Subcutaneous adipose tissue (tissue), 4 donors: ENCODE measurements around the gene IL1RAPL2. TPM values are rescaled to one million over a fixed set of nuclear protein-coding genes. Genes with fewer than 3 reads are reported as not detected.

Source experiments
- total RNA-seq, 4 donors: library from RNA; depleted of rRNA; stranded (reverse); fragments of >200 nt; gene quantifications; one replicate each; pipeline ENCODE4 v1.1.0, GENCODE V29; 2016
- TF ChIP-seq, protein P1 (sequence below): fragments of 450-650 bp; IDR thresholded peaks from one replicate; pipeline ENCODE4 v1.5.1; 2016; ENCODE audit warnings: low read depth, mild to moderate bottlenecking, control low read depth, antibody characterized with exemption, moderate library complexity

Gene IL1RAPL2
- total RNA-seq, 4 donors from 2014 or later, result 0.17 TPM; not detected in 3

DNA sequence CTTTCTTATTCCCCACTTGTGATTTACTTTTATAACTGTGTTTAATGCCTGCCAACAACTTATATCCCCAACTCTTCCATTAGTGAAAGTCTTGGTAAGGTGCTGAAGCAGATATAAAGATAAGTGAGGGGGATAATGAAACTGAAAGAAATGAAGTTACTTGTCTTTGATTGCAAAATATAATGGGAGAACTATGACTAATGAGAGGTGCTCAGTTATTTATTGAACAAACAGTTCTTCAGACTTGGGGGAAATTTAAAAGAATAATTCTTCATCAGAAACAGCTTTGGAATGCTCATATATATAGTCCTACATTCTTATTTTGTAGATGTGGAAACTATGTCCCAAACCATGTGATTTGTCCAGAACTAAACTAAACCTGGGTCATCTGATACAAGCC is 441.0 kb downstream of the IL1RAPL2 start:
- TF ChIP-seq, protein P1, sequence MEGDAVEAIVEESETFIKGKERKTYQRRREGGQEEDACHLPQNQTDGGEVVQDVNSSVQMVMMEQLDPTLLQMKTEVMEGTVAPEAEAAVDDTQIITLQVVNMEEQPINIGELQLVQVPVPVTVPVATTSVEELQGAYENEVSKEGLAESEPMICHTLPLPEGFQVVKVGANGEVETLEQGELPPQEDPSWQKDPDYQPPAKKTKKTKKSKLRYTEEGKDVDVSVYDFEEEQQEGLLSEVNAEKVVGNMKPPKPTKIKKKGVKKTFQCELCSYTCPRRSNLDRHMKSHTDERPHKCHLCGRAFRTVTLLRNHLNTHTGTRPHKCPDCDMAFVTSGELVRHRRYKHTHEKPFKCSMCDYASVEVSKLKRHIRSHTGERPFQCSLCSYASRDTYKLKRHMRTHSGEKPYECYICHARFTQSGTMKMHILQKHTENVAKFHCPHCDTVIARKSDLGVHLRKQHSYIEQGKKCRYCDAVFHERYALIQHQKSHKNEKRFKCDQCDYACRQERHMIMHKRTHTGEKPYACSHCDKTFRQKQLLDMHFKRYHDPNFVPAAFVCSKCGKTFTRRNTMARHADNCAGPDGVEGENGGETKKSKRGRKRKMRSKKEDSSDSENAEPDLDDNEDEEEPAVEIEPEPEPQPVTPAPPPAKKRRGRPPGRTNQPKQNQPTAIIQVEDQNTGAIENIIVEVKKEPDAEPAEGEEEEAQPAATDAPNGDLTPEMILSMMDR, result no peak

DNA sequence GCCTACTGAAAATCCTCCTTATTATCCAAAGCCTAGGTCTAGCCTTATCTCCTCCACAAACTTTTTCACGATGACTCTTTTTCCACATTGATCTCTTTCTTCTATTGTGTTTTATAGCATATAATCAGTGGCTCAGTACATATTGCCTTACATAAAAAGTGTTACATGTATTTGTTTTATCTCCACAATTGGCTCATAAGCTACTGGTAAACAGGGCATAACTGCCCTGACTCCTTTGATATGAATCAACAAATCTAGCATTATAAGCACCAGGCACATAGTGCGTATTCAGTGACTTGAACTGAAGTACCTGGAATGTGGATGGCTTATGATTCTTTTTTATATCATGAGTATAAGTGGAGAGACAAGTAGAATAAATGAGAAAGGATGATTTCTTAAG is 447.7 kb downstream of the IL1RAPL2 start:
- TF ChIP-seq, protein P1, result no peak

DNA sequence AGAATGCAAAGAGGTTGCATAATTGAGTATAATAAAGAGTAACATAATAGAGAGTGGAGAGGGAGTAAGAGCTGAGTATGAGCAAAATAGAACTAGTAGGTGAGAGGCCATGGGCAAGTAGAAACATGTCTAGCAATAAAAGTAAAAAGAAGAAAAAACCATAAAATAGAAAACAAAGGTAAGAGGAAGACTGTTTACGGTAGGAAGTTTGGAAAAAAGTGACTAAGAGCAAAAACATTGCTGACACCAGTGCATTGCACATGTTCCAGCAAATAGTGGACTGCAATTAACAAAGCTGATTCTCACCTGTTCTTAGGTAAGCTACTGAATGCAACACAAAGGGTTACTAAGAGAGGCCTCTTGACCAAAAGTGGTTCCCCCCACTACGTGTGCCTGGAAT is 451.6 kb downstream of the IL1RAPL2 start:
- TF ChIP-seq, protein P1, result no peak

DNA sequence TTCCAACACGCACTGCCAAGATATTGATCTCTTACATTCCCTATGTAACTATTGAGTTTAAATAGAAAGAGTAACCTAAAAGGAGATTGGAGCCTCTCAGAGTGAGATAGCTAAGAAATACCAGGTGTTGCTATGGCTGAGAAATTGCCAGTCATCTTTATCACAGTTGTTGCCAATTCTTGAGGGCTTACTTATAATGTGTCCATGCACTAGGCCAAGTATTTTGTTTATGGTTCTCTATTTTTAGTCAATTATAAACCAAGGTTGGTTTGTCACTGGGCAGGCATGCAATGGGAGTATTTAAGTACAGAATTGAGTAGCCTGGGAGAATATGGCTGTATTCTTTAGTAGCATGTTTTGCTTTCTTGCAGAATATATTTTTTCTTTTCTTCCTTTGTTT is 452.9 kb downstream of the IL1RAPL2 start:
- TF ChIP-seq, protein P1, result no peak

DNA sequence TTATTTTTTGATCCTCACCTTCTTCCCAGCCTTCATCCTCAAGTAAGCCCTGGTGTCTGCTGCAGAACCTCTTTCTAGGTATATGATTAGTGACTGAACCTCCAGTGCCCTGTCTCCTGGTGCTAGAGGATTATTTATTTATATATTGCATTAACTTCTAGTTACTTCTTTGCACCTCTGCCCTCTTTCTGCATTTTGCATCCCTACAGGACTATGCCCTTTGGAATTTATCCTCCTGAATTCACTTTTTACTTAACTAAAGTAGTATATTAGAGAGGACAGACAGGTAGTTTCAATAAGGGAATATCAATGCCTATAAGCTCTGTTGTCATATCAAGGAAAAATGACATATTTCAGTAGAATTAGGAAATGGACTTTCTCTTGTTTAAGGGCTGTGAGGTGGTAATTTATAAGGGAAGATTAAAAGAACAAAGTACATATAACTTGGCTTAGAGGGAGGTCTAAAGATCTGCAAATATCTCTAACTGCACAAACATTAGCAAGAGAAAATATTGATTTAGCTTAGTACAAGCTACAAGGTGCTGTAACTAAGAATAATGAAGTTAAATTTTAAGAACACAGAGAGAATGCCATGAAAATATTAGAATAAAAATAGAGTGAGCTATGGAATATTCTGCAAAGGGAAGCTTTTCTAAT is 472.8 kb downstream of the IL1RAPL2 start:
- TF ChIP-seq, protein P1, result no peak

DNA sequence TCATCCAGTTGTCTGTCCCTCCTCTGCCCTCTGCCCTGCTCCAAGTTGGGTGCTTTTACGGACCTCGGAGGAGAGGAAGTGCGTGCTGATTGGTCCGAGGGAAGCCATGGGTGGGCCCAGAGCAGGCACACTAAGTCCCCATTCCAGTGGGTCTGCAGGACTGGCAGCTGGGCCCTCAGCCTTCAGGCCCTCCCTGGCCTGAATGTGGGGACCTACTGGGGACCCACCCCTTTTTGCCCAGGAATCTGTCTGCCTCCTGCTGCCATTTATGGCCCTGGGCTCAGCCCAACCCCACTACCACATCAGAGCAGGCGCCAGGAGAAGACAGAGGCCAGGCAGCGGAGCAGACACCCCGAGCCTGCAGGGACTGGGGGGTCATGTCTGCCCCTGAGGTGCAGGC is 484.9 kb downstream of the IL1RAPL2 start:
- TF ChIP-seq, protein P1, result no peak

DNA sequence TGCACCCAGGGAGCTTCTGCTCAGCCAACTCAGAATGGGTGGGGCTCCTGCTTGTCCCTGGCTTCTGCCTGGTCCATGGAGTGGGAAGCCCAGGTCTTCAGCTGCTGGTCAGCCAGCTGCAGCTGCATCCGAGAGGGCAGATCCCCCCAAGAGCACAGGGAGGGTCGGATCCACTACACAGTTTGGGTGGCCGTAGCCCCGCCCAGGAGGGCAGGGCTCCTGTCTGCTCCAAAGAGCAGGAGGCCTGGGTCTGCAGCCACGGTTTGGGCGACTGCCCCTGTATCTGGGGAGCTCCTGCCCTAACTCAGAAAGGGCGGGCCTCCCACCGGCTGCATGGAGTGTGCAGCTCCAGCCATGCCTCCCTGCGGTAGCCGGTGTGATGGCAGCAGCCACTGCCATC is 485.4 kb downstream of the IL1RAPL2 start:
- TF ChIP-seq, protein P1, result no peak
